HepG2 (cell line): ENCODE data around the gene ANKRD11. TPM values are rescaled to one million over a fixed set of nuclear protein-coding genes. Genes with fewer than 3 reads are reported as not detected.

Source experiments
- JUN ChIP-seq: sonication (generic); formaldehyde crosslinking; IDR thresholded peaks from 2 replicates; pipeline ENCODE4 v1.4.0; 2020; ENCODE audit warnings: mild to moderate bottlenecking, missing genetic modification reagents
- KAT7 ChIP-seq: IDR thresholded peaks from 2 replicates; pipeline ENCODE4 v1.6.1; 2018; ENCODE audit warnings: borderline replicate concordance, missing compliant biosample characterization
- PHF21A ChIP-seq: sonication (generic); formaldehyde crosslinking; IDR thresholded peaks from 2 replicates; pipeline ENCODE4 v1.5.0; 2020; ENCODE audit warnings: mild to moderate bottlenecking, missing genetic modification reagents
- SCMH1 ChIP-seq: sonication (generic); formaldehyde crosslinking; IDR thresholded peaks from 2 replicates; pipeline ENCODE4 v1.9.0; 2021; ENCODE audit warnings: missing genetic modification reagents, mild to moderate bottlenecking, borderline replicate concordance
- ZNF160 ChIP-seq: sonication (generic); formaldehyde crosslinking; IDR thresholded peaks from 2 replicates; pipeline ENCODE4 v1.8.0; 2022; ENCODE audit warnings: mild to moderate bottlenecking, inconsistent platforms, missing genetic modification reagents
- ZNF451 ChIP-seq: sonication (generic); formaldehyde crosslinking; IDR thresholded peaks from 2 replicates; pipeline ENCODE4 v1.5.0; 2020; ENCODE audit warnings: mild to moderate bottlenecking, missing genetic modification reagents
- ZNF484 ChIP-seq: sonication (generic); formaldehyde crosslinking; IDR thresholded peaks from 2 replicates; pipeline ENCODE4 v1.5.1; 2020; ENCODE audit warnings: mild to moderate bottlenecking, low read depth, missing genetic modification reagents, borderline replicate concordance
- ZNF674 ChIP-seq: sonication (generic); formaldehyde crosslinking; IDR thresholded peaks from 2 replicates; pipeline ENCODE4 v1.5.0; 2020; ENCODE audit warnings: low read depth, mild to moderate bottlenecking, missing genetic modification reagents
- ZNF703 ChIP-seq: sonication (generic); formaldehyde crosslinking; IDR thresholded peaks from 2 replicates; pipeline ENCODE4 v1.5.1; 2020; ENCODE audit warnings: missing genetic modification reagents, mild to moderate bottlenecking, moderate library complexity, borderline replicate concordance
- ZSCAN20 ChIP-seq: sonication (generic); formaldehyde crosslinking; IDR thresholded peaks from 2 replicates; pipeline ENCODE4 v1.4.0; 2020; ENCODE audit warnings: missing genetic modification reagents, mild to moderate bottlenecking, borderline replicate concordance
- polyA plus RNA-seq, 8 experiments: library from polyadenylated mRNA; depleted of rRNA in 3 of 8; stranded (reverse) in 7 of 8; unstranded in 1 of 8; fragments of >200 nt; fragmentation: Illumina TruSeq in 4 of 8; extraction: Trizol in 4 of 8; gene quantifications; 2 replicates each; pipeline versions ENCODE4 v1.2.1 to v1.2.3, GENCODE V29; 2011 to 2016; ENCODE audit warnings: low read depth in 4 of 8, missing spikeins in 1 of 8, mixed read lengths in 1 of 8; ENCODE audit not compliant: insufficient read depth in 1 of 8
- total RNA-seq, 5 experiments: library from RNA; depleted of rRNA; stranded (reverse); fragments of >200 nt; fragmentation: Illumina TruSeq; extraction: Trizol; gene quantifications; 2 replicates each; pipeline ENCODE4 v1.2.3, GENCODE V29; 2016; ENCODE audit warnings: low read depth in 1 of 5
- TF ChIP-seq, protein P1 (sequence below): sonication (generic); formaldehyde crosslinking; IDR thresholded peaks from 2 replicates; pipeline ENCODE4 v1.9.0; 2021; ENCODE audit warnings: mild to moderate bottlenecking, missing genetic modification reagents
- TF ChIP-seq, protein P2 (sequence below): sonication (generic); formaldehyde crosslinking; IDR thresholded peaks from 2 replicates; pipeline ENCODE4 v1.5.0; 2020; ENCODE audit warnings: missing genetic modification reagents, mild to moderate bottlenecking, borderline replicate concordance
- TF ChIP-seq, protein P3 (sequence below): sonication (generic); formaldehyde crosslinking; IDR thresholded peaks from 2 replicates; pipeline ENCODE4 v1.4.0; 2020; ENCODE audit warnings: missing genetic modification reagents
- TF ChIP-seq, protein P4 (sequence below): sonication (generic); formaldehyde crosslinking; IDR thresholded peaks from 2 replicates; pipeline ENCODE4 v1.5.1; 2020; ENCODE audit warnings: missing genetic modification reagents, mild to moderate bottlenecking, borderline replicate concordance

Gene ANKRD11
- total and polyA plus RNA-seq, 2 of the 13 experiments (the other 11 are each of a cell fraction or from before 2014, with no cell fraction given): 21.4 to 38.4 TPM

DNA sequence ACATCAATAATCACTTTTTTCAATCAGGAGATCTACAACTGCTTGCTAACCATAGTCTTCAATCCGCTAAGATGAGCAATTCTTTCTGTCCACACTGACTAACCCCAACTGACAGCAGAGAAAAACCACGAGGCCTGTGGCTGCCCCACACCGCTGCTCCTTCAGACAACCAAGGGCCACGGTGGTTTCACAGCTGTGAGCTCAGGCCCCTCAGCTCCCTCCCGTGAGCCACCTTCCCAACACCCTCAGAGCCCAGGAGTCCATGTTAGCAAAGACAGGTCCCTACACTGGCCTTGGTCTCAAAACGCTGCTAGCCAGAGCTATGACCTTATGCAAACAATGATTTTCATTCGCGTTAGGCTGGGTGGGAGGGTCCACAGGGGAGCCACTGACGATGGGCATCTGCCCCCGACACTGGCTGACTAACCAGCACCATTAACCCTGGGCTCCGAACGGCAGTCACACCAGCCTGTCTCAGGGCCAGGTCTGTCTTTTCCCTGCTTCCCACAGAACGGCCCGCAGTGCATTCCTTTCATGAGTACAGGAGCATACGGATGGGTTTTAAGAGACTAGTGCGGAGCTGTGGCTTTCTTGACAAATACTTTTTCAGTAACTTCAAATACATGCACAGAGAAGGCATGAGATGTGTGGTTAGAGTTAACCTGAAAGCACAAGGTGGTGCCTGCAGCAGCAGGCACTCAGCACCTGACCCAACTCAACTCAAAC lies 67.3 kb downstream of the ANKRD11 start (continued):
- TF ChIP-seq, protein P1, sequence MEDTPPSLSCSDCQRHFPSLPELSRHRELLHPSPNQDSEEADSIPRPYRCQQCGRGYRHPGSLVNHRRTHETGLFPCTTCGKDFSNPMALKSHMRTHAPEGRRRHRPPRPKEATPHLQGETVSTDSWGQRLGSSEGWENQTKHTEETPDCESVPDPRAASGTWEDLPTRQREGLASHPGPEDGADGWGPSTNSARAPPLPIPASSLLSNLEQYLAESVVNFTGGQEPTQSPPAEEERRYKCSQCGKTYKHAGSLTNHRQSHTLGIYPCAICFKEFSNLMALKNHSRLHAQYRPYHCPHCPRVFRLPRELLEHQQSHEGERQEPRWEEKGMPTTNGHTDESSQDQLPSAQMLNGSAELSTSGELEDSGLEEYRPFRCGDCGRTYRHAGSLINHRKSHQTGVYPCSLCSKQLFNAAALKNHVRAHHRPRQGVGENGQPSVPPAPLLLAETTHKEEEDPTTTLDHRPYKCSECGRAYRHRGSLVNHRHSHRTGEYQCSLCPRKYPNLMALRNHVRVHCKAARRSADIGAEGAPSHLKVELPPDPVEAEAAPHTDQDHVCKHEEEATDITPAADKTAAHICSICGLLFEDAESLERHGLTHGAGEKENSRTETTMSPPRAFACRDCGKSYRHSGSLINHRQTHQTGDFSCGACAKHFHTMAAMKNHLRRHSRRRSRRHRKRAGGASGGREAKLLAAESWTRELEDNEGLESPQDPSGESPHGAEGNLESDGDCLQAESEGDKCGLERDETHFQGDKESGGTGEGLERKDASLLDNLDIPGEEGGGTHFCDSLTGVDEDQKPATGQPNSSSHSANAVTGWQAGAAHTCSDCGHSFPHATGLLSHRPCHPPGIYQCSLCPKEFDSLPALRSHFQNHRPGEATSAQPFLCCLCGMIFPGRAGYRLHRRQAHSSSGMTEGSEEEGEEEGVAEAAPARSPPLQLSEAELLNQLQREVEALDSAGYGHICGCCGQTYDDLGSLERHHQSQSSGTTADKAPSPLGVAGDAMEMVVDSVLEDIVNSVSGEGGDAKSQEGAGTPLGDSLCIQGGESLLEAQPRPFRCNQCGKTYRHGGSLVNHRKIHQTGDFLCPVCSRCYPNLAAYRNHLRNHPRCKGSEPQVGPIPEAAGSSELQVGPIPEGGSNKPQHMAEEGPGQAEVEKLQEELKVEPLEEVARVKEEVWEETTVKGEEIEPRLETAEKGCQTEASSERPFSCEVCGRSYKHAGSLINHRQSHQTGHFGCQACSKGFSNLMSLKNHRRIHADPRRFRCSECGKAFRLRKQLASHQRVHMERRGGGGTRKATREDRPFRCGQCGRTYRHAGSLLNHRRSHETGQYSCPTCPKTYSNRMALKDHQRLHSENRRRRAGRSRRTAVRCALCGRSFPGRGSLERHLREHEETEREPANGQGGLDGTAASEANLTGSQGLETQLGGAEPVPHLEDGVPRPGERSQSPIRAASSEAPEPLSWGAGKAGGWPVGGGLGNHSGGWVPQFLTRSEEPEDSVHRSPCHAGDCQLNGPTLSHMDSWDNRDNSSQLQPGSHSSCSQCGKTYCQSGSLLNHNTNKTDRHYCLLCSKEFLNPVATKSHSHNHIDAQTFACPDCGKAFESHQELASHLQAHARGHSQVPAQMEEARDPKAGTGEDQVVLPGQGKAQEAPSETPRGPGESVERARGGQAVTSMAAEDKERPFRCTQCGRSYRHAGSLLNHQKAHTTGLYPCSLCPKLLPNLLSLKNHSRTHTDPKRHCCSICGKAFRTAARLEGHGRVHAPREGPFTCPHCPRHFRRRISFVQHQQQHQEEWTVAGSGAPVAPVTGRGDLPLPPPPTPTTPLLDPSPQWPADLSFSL: no peak
- no peak for TF ChIP-seq ZNF674
- TF ChIP-seq JUN (CRISPR knock-in tag): no peak
- TF ChIP-seq ZNF451 (CRISPR knock-in tag): no peak
- no peak for TF ChIP-seq SCMH1 (CRISPR knock-in tag)
- no peak for TF ChIP-seq ZSCAN20 (CRISPR knock-in tag)
- no peak for TF ChIP-seq ZNF160 (CRISPR knock-in tag)
- TF ChIP-seq KAT7 (CRISPR knock-in tag): no peak
- no peak for TF ChIP-seq ZNF484 (CRISPR knock-in tag)
- TF ChIP-seq PHF21A (CRISPR knock-in tag): peak; percentile 50; the same call in 1 of the 2 replicates
- no peak for TF ChIP-seq ZNF703
- TF ChIP-seq, protein P2, sequence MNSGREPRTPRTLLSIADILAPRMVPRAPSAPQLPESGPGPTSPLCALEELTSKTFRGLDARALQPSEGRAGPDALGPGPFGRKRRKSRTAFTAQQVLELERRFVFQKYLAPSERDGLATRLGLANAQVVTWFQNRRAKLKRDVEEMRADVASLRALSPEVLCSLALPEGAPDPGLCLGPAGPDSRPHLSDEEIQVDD (CRISPR knock-in tag): no peak
- TF ChIP-seq, protein P3, sequence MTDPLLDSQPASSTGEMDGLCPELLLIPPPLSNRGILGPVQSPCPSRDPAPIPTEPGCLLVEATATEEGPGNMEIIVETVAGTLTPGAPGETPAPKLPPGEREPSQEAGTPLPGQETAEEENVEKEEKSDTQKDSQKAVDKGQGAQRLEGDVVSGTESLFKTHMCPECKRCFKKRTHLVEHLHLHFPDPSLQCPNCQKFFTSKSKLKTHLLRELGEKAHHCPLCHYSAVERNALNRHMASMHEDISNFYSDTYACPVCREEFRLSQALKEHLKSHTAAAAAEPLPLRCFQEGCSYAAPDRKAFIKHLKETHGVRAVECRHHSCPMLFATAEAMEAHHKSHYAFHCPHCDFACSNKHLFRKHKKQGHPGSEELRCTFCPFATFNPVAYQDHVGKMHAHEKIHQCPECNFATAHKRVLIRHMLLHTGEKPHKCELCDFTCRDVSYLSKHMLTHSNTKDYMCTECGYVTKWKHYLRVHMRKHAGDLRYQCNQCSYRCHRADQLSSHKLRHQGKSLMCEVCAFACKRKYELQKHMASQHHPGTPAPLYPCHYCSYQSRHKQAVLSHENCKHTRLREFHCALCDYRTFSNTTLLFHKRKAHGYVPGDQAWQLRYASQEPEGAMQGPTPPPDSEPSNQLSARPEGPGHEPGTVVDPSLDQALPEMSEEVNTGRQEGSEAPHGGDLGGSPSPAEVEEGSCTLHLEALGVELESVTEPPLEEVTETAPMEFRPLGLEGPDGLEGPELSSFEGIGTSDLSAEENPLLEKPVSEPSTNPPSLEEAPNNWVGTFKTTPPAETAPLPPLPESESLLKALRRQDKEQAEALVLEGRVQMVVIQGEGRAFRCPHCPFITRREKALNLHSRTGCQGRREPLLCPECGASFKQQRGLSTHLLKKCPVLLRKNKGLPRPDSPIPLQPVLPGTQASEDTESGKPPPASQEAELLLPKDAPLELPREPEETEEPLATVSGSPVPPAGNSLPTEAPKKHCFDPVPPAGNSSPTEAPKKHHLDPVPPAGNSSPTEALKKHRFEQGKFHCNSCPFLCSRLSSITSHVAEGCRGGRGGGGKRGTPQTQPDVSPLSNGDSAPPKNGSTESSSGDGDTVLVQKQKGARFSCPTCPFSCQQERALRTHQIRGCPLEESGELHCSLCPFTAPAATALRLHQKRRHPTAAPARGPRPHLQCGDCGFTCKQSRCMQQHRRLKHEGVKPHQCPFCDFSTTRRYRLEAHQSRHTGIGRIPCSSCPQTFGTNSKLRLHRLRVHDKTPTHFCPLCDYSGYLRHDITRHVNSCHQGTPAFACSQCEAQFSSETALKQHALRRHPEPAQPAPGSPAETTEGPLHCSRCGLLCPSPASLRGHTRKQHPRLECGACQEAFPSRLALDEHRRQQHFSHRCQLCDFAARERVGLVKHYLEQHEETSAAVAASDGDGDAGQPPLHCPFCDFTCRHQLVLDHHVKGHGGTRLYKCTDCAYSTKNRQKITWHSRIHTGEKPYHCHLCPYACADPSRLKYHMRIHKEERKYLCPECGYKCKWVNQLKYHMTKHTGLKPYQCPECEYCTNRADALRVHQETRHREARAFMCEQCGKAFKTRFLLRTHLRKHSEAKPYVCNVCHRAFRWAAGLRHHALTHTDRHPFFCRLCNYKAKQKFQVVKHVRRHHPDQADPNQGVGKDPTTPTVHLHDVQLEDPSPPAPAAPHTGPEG (CRISPR knock-in tag): no peak
- TF ChIP-seq, protein P4, sequence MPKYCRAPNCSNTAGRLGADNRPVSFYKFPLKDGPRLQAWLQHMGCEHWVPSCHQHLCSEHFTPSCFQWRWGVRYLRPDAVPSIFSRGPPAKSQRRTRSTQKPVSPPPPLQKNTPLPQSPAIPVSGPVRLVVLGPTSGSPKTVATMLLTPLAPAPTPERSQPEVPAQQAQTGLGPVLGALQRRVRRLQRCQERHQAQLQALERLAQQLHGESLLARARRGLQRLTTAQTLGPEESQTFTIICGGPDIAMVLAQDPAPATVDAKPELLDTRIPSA (CRISPR knock-in tag): no peak
